ENCODE results near the gene POP5.

- TF ChIP-seq, protein P1, sequence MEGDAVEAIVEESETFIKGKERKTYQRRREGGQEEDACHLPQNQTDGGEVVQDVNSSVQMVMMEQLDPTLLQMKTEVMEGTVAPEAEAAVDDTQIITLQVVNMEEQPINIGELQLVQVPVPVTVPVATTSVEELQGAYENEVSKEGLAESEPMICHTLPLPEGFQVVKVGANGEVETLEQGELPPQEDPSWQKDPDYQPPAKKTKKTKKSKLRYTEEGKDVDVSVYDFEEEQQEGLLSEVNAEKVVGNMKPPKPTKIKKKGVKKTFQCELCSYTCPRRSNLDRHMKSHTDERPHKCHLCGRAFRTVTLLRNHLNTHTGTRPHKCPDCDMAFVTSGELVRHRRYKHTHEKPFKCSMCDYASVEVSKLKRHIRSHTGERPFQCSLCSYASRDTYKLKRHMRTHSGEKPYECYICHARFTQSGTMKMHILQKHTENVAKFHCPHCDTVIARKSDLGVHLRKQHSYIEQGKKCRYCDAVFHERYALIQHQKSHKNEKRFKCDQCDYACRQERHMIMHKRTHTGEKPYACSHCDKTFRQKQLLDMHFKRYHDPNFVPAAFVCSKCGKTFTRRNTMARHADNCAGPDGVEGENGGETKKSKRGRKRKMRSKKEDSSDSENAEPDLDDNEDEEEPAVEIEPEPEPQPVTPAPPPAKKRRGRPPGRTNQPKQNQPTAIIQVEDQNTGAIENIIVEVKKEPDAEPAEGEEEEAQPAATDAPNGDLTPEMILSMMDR (IDR thresholded peaks at IDR 0.05; ENCODE audit: low read length) = no peak
- no peak for TF ChIP-seq EZH2 (IDR thresholded peaks at IDR 0.05; ENCODE audit: borderline replicate concordance, low read length)
Observed at GRCh38 chr12:120596901-120597300, 15.7 kb upstream of the POP5 start.
